HepG2 (cell line): Measurements from ENCODE around the gene IL1RAPL2. TPM values are rescaled to one million over a fixed set of nuclear protein-coding genes. Genes with fewer than 3 reads are reported as not detected.

Source experiments
- ATAC-seq: fragments of 200-7000 bp; cut with Tn5 transposase; 3 replicates; pipeline ENCODE4 v1.9.1; 2020; ENCODE audit warnings: mild to moderate bottlenecking, moderate library complexity
- BruUV-seq: library from RNA; stranded (reverse); fragments of 400-500 nt; replicated peaks from 2 replicates; lab custom pipeline; 2021; lab: Mats Ljungman, UMichigan
- CTCF ChIA-PET: fragments of 300-600 bp; formaldehyde crosslinking; extraction: SDS; loops from one replicate; lab custom pipeline; 2021; ENCODE audit warnings: low total read pairs, inconsistent platforms, low intra/inter-chr PET ratio; lab: Yijun Ruan, JAX
- POLR2A ChIA-PET: fragments of 350-600 bp; sonication (Branson Sonifier 250); formaldehyde crosslinking; loops from one replicate; lab custom pipeline; 2020; ENCODE audit warnings: antibody characterized with exemption, inconsistent platforms; lab: Yijun Ruan, JAX
- DNase-seq: peaks from one replicate; pipeline ENCODE4 v3.0.0-alpha.2; 2015; ENCODE audit warnings: low spot score
- FAIRE-seq: peaks from 3 replicates; lab custom pipeline; 2011; peaks lifted over from hg19 to GRCh38; lab: Jason Lieb, UNC
- H2AFZ ChIP-seq: one replicate; pipeline ENCODE4 v1.6.1; 2011; ENCODE audit warnings: low read length, inconsistent platforms
- H3K27ac ChIP-seq: fragments of 300-600 bp; 3 replicates; pipeline ENCODE4 v1.8.0; 2011; ENCODE audit warnings: mixed run types, mild to moderate bottlenecking, mixed read lengths, low read length, inconsistent platforms; ENCODE audit not compliant: insufficient read depth; ENCODE audit errors: extremely low read length
- H3K27me3 ChIP-seq, 2 experiments: fragments of 200-600 bp in 1 of 2; 2 replicates in 1 of 2; 3 replicates in 1 of 2; pipeline versions ENCODE4 v1.6.0 to v1.8.0; 2011; ENCODE audit warnings: low read length in 2 of 2, mild to moderate bottlenecking in 2 of 2, moderate library complexity in 2 of 2, inconsistent platforms in 1 of 2; ENCODE audit not compliant: insufficient read depth in 2 of 2, control insufficient read depth in 1 of 2
- H3K36me3 ChIP-seq, 2 experiments: fragments of 200-600 bp in 1 of 2; replicated peaks in 1 of 2; 2 replicates in 1 of 2; 3 replicates in 1 of 2; pipeline versions ENCODE4 v1.5.1 to v1.8.0; 2011; ENCODE audit warnings: low read length in 2 of 2, inconsistent platforms in 1 of 2; ENCODE audit not compliant: insufficient read depth in 2 of 2, control insufficient read depth in 1 of 2
- H3K4me1 ChIP-seq: 2 replicates; pipeline ENCODE4 v1.5.1; 2012; ENCODE audit warnings: low read length, inconsistent platforms; ENCODE audit not compliant: insufficient read depth
- H3K4me2 ChIP-seq: 2 replicates; pipeline ENCODE4 v1.6.0; 2011; ENCODE audit warnings: low read depth, low read length, inconsistent platforms
- H3K4me3 ChIP-seq, 3 experiments: fragments of 200-600 bp in 1 of 3; sonication (generic), shearing (Covaris generic) in 1 of 3; replicated peaks in 1 of 3; 2 replicates each; pipeline ENCODE4 v1.5.1; 2011 to 2016; ENCODE audit warnings: low read length in 3 of 3, inconsistent platforms in 2 of 3, low read depth in 2 of 3, mild to moderate bottlenecking in 2 of 3, control low read depth in 1 of 3, mixed read lengths in 1 of 3; ENCODE audit not compliant: insufficient read depth in 1 of 3
- H3K79me2 ChIP-seq: one replicate; pipeline ENCODE4 v1.6.1; 2011; ENCODE audit warnings: low read length, inconsistent platforms; ENCODE audit not compliant: insufficient read depth
- H3K9ac ChIP-seq: 2 replicates; pipeline ENCODE4 v1.6.0; 2011; ENCODE audit warnings: mild to moderate bottlenecking, low read depth, low read length, inconsistent platforms; ENCODE audit not compliant: insufficient read depth
- H3K9me3 ChIP-seq: 2 replicates; pipeline ENCODE4 v1.5.1; 2012; ENCODE audit warnings: mild to moderate bottlenecking, low read length
- H4K20me1 ChIP-seq: 2 replicates; pipeline ENCODE4 v1.6.0; 2011; ENCODE audit warnings: inconsistent platforms, mild to moderate bottlenecking, low read length, moderate library complexity; ENCODE audit not compliant: insufficient read depth
- CHD2 ChIP-seq: IDR thresholded peaks from 2 replicates; pipeline ENCODE4 v1.6.1; 2011; ENCODE audit warnings: low read depth, low read length, improper control_type of control experiment
- FOSL2 ChIP-seq: sonication (generic); formaldehyde crosslinking; IDR thresholded peaks from 2 replicates; pipeline ENCODE4 v1.4.0; 2020; ENCODE audit warnings: missing genetic modification reagents
- HOXA9 ChIP-seq: sonication (generic); formaldehyde crosslinking; IDR thresholded peaks from 2 replicates; pipeline ENCODE4 v1.8.1; 2022; ENCODE audit warnings: missing genetic modification reagents, mild to moderate bottlenecking, moderate library complexity, borderline replicate concordance
- MBD4 ChIP-seq: IDR thresholded peaks from 2 replicates; pipeline ENCODE4 v1.6.1; 2012; ENCODE audit warnings: low read length, inconsistent platforms, borderline replicate concordance
- NR3C1 ChIP-seq: sonication (generic); formaldehyde crosslinking; IDR thresholded peaks from 2 replicates; pipeline ENCODE4 v1.4.0; 2020; ENCODE audit warnings: missing genetic modification reagents
- PCBP2 ChIP-seq: fragments of 200-400 bp; formaldehyde crosslinking; optimal IDR thresholded peaks from 2 replicates; pipeline ENCODE3; 2018; ENCODE audit warnings: low read length, low read depth; ENCODE audit not compliant: poor library complexity, severe bottlenecking
- POLR2A ChIP-seq, 2 experiments: IDR thresholded peaks; 2 replicates each; pipeline ENCODE4 v1.6.1; 2011; ENCODE audit warnings: low read depth in 2 of 2, low read length in 2 of 2, mild to moderate bottlenecking in 1 of 2, moderate library complexity in 1 of 2; ENCODE audit not compliant: insufficient read depth in 1 of 2
- RAD21 ChIP-seq: fragments of 450-650 bp; formaldehyde crosslinking; IDR thresholded peaks from 2 replicates; pipeline ENCODE4 v1.5.0; 2020; ENCODE audit warnings: mild to moderate bottlenecking
- RARA ChIP-seq: IDR thresholded peaks from 2 replicates; pipeline ENCODE4 v1.6.1; 2016; ENCODE audit warnings: missing genetic modification reagents, missing compliant biosample characterization
- SKI ChIP-seq: fragments of 450-650 bp; IDR thresholded peaks from one replicate; pipeline ENCODE4 v1.6.1; 2018; ENCODE audit warnings: mild to moderate bottlenecking; ENCODE audit not compliant: partially characterized antibody
- SRSF9 ChIP-seq: fragments of 200-400 bp; formaldehyde crosslinking; IDR thresholded peaks from 2 replicates; pipeline ENCODE4 v1.6.1; 2018; ENCODE audit warnings: borderline replicate concordance, mild to moderate bottlenecking, low read depth, low read length; ENCODE audit not compliant: insufficient read depth, poor library complexity, severe bottlenecking
- SSRP1 ChIP-seq: IDR thresholded peaks from 2 replicates; pipeline ENCODE4 v1.6.1; 2016; ENCODE audit warnings: control low read depth
- ZNF12 ChIP-seq: sonication (generic); formaldehyde crosslinking; IDR thresholded peaks from 2 replicates; pipeline ENCODE4 v1.5.0; 2020; ENCODE audit warnings: missing genetic modification reagents
- ZNF24 ChIP-seq: fragments of 450-650 bp; IDR thresholded peaks from 2 replicates; pipeline ENCODE4 v1.6.1; 2017; ENCODE audit warnings: antibody characterized with exemption, mild to moderate bottlenecking
- ZNF333 ChIP-seq: sonication (generic); formaldehyde crosslinking; IDR thresholded peaks from 2 replicates; pipeline ENCODE4 v1.4.0; 2020; ENCODE audit warnings: mild to moderate bottlenecking, missing genetic modification reagents, borderline replicate concordance
- ZNF562 ChIP-seq: sonication (generic); formaldehyde crosslinking; IDR thresholded peaks from 2 replicates; pipeline ENCODE4 v1.8.0; 2022; ENCODE audit warnings: missing genetic modification reagents, borderline replicate concordance
- whole genome bisulfite sequencing: methylation state at CpG from one replicate; pipeline ENCODE4 v1.1.6; 2017; ENCODE audit warnings: low lambda C conversion rate; 5-methylcytosine and 5-hydroxymethylcytosine counted together
- in situ Hi-C: cut with HindIII; loops from 2 replicates; pipeline ENCODE4 v1.10.0; 2017; ENCODE audit warnings: low pct_unique_long_range_greater_than_20kb; ENCODE audit not compliant: extremely low pct_ligation_motif_present
- intact Hi-C: fragments of 100-400 bp; cut with micrococcal nuclease; formaldehyde crosslinking; loops from one replicate; pipeline ENCODE4 v1.10.0; 2022; ENCODE audit not compliant: unreplicated experiment
- polyA plus RNA-seq, 8 experiments: library from polyadenylated mRNA; depleted of rRNA in 3 of 8; stranded (reverse) in 7 of 8; unstranded in 1 of 8; fragments of >200 nt; fragmentation: Illumina TruSeq in 4 of 8; extraction: Trizol in 4 of 8; gene quantifications; 2 replicates each; pipeline versions ENCODE4 v1.2.1 to v1.2.3, GENCODE V29; 2011 to 2016; ENCODE audit warnings: low read depth in 4 of 8, missing spikeins in 1 of 8, mixed read lengths in 1 of 8; ENCODE audit not compliant: insufficient read depth in 1 of 8
- total RNA-seq, 5 experiments: library from RNA; depleted of rRNA; stranded (reverse); fragments of >200 nt; fragmentation: Illumina TruSeq; extraction: Trizol; gene quantifications; 2 replicates each; pipeline ENCODE4 v1.2.3, GENCODE V29; 2016; ENCODE audit warnings: low read depth in 1 of 5
- TF ChIP-seq, protein P1 (sequence below): sonication (generic); formaldehyde crosslinking; IDR thresholded peaks from 2 replicates; pipeline ENCODE4 v1.9.0; 2021; ENCODE audit warnings: missing genetic modification reagents, borderline replicate concordance
- TF ChIP-seq, protein P2 (sequence below): sonication (generic); formaldehyde crosslinking; IDR thresholded peaks from 2 replicates; pipeline ENCODE4 v1.4.0; 2020; ENCODE audit warnings: missing genetic modification reagents
- TF ChIP-seq, protein P3 (sequence below): IDR thresholded peaks from 2 replicates; pipeline ENCODE4 v1.6.1; 2016; ENCODE audit warnings: low read depth, missing genetic modification reagents, missing compliant biosample characterization

The IL1RAPL2 gene
- total and polyA plus RNA-seq, 2 of the 13 experiments (the other 11 are each of a cell fraction or from before 2014, with no cell fraction given), result not detected

DNA sequence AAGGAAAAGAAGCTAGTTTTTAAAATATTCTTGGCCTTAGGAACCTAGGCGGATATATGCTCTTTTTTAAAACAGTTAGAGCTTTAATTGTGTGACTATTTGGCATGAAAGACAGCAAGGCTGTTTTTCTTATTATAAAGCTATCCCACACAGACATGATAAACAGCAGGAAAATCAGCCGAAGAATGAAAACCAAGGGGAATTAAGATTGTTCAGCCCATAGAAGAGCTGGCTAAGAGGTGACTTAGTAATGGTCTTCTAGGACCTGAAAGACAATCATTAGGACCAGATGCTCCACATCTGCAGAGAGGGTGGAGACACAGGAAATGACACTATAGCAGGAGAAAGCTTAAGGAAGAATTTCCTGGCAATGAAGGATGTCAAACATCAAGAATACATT, 1085.0 kb downstream of the IL1RAPL2 start:
- in situ Hi-C loops (no loop called here), intact Hi-C loops (no loop called here)
- H3K4me3 ChIP-seq, result no peak overlapping the region
- CTCF ChIA-PET, result no interaction called here
- no peaks in the 10 kb centered on the region for H3K4me1 ChIP-seq
- no peaks in the 10 kb centered on the region for H3K9me3 ChIP-seq
- no peak overlapping the region for H3K9ac ChIP-seq
- DNase-seq (no peak), ATAC-seq (no peak), FAIRE-seq (no peak)
- H3K27me3 ChIP-seq, result no peaks in the 10 kb centered on the region
- no peaks in the 10 kb centered on the region for H3K79me2 ChIP-seq
- POLR2A ChIA-PET, result no interaction called here
- no peak overlapping the region for H2AFZ ChIP-seq
- no TSS peak for BruUV-seq
- H3K36me3 ChIP-seq, result no peaks in the 10 kb centered on the region
- H3K27ac ChIP-seq, result no peak overlapping the region
- no peak overlapping the region for H3K4me2 ChIP-seq
- 56% methylated on average over 2 of the region's 2 CpGs for WGBS
- no peaks in the 10 kb centered on the region for H4K20me1 ChIP-seq
- no peak for TF ChIP-seq SSRP1 (CRISPR knock-in tag)
- no peak for TF ChIP-seq ZNF24
- no peak for TF ChIP-seq SRSF9
- no peak for TF ChIP-seq ZNF562 (CRISPR knock-in tag)
- no peak for TF ChIP-seq ZNF333
- TF ChIP-seq POLR2A (IDR thresholded peaks at IDR 0.05; ENCODE audit: insufficient read depth in 1 of 2, low read depth in 2 of 2, low read length in 2 of 2), result no peak
- TF ChIP-seq, protein P1, sequence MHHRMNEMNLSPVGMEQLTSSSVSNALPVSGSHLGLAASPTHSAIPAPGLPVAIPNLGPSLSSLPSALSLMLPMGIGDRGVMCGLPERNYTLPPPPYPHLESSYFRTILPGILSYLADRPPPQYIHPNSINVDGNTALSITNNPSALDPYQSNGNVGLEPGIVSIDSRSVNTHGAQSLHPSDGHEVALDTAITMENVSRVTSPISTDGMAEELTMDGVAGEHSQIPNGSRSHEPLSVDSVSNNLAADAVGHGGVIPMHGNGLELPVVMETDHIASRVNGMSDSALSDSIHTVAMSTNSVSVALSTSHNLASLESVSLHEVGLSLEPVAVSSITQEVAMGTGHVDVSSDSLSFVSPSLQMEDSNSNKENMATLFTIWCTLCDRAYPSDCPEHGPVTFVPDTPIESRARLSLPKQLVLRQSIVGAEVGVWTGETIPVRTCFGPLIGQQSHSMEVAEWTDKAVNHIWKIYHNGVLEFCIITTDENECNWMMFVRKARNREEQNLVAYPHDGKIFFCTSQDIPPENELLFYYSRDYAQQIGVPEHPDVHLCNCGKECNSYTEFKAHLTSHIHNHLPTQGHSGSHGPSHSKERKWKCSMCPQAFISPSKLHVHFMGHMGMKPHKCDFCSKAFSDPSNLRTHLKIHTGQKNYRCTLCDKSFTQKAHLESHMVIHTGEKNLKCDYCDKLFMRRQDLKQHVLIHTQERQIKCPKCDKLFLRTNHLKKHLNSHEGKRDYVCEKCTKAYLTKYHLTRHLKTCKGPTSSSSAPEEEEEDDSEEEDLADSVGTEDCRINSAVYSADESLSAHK (CRISPR knock-in tag), result no peak
- TF ChIP-seq RARA (CRISPR knock-in tag), result no peak
- TF ChIP-seq PCBP2, result no peak
- TF ChIP-seq ZNF12, result no peak
- no peak for TF ChIP-seq HOXA9 (CRISPR knock-in tag)
- TF ChIP-seq RAD21 (CRISPR knock-in tag), result no peak
- no peak for TF ChIP-seq SKI
- TF ChIP-seq CHD2, result no peak
- no peak for TF ChIP-seq NR3C1
- TF ChIP-seq, protein P2, sequence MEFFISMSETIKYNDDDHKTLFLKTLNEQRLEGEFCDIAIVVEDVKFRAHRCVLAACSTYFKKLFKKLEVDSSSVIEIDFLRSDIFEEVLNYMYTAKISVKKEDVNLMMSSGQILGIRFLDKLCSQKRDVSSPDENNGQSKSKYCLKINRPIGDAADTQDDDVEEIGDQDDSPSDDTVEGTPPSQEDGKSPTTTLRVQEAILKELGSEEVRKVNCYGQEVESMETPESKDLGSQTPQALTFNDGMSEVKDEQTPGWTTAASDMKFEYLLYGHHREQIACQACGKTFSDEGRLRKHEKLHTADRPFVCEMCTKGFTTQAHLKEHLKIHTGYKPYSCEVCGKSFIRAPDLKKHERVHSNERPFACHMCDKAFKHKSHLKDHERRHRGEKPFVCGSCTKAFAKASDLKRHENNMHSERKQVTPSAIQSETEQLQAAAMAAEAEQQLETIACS, result no peak
- TF ChIP-seq, protein P3, sequence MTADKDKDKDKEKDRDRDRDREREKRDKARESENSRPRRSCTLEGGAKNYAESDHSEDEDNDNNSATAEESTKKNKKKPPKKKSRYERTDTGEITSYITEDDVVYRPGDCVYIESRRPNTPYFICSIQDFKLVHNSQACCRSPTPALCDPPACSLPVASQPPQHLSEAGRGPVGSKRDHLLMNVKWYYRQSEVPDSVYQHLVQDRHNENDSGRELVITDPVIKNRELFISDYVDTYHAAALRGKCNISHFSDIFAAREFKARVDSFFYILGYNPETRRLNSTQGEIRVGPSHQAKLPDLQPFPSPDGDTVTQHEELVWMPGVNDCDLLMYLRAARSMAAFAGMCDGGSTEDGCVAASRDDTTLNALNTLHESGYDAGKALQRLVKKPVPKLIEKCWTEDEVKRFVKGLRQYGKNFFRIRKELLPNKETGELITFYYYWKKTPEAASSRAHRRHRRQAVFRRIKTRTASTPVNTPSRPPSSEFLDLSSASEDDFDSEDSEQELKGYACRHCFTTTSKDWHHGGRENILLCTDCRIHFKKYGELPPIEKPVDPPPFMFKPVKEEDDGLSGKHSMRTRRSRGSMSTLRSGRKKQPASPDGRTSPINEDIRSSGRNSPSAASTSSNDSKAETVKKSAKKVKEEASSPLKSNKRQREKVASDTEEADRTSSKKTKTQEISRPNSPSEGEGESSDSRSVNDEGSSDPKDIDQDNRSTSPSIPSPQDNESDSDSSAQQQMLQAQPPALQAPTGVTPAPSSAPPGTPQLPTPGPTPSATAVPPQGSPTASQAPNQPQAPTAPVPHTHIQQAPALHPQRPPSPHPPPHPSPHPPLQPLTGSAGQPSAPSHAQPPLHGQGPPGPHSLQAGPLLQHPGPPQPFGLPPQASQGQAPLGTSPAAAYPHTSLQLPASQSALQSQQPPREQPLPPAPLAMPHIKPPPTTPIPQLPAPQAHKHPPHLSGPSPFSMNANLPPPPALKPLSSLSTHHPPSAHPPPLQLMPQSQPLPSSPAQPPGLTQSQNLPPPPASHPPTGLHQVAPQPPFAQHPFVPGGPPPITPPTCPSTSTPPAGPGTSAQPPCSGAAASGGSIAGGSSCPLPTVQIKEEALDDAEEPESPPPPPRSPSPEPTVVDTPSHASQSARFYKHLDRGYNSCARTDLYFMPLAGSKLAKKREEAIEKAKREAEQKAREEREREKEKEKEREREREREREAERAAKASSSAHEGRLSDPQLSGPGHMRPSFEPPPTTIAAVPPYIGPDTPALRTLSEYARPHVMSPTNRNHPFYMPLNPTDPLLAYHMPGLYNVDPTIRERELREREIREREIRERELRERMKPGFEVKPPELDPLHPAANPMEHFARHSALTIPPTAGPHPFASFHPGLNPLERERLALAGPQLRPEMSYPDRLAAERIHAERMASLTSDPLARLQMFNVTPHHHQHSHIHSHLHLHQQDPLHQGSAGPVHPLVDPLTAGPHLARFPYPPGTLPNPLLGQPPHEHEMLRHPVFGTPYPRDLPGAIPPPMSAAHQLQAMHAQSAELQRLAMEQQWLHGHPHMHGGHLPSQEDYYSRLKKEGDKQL (CRISPR knock-in tag), result no peak
- no peak for TF ChIP-seq FOSL2 (CRISPR knock-in tag)
- no peak for TF ChIP-seq MBD4
